GM19238 (cell line): ENCODE results near the gene OSBPL2.

ENCODE experiments used
- DNase-seq: peaks from one replicate; pipeline ENCODE4 v3.0.0; 2011; ENCODE audit warnings: low spot score; ENCODE audit not compliant: insufficient read length

The OSBPL2 gene

DNA sequence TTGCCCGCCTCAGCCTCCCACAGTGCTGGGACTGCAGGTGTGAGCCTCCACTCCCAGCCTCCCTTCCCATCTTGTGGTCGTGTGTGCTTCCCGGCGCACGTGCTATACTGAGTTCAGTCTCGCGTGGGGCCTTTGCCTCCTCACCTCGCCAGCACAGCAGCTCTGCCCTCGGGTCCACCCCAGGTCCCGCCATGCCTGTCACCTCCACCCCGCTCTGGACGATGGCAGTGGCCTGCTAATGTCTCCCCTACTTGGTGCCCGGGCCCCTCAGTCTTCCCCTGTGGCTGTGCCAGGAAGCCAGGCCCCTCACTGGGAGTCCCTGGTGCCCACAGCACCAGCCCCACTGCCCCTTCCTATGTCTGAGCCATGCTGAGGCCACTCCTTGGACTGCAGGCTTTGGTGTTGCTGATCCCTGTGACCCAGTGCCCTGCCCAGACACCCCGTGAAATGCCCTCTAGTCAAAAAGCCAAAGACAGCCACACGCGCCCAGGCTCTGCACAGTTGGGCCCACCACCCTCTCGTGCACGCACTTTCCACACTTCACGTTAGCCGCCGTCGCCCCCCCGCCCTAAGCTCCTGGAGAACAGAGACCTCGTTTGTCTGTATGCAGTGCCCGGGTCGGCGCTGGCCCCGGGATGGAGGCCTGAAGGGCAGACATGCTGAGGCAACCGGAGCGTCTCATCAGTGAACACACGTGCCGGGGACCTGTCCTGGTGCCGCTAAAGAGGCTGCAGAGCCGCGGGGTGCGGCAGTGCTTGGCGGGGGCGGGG, 32.5 kb upstream of the OSBPL2 start:
- DNase-seq = no peak

DNA sequence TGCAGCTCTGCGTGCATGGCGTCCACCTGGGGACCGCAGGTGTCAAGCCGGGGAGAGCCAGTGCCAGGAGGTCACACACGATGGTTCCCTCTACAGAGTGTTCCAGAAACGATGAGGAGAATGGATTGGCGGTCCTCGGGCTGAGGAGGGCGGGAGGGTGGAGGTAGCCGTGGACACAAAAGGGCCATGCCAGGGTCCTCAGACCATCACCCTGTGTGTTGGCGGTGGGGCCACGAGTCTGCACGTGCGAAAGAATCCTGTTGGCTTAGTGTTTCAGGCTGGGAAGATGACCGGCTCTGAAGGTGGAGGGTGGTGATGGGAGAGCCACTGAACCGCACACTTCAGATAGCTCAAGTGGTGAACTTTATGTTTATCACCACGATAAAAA, 31.9 kb upstream of the OSBPL2 start:
- no peak for DNase-seq

DNA sequence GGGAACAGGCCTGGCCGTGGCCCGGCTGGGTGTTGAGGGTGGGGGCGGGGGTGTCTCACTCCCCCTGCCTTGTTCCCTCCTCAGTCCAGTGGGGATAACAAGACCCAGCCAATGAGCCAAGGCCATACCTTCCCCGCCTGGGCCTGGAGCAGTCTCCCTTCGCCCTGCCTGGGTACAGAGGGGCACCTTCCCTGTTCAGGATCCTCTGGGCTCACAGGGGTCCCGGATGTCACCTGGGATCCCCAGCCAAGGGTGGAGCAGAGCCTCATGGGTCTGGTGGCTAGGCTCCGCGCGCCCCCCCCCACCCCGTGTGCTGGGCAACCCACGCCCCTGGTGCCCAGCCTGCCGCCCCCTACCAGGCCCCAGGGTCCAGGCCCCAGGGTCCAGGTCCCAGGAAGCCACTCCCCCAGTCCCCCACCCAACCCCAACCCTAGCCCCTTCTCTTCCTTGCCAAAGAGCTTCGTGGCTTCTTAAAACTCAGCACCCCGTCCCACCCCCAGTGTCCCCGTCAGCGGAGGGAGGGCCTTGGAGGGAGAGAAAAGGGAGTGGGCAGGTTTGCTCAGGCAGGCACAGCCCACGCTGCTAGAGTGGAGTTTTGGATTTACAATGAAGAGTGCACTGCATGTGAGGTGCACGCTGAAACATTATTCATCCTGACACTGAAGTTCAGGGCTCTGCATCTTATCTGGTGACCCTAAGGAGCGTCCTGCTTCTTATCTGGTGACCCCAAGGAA, 30.1 kb upstream of the OSBPL2 start:
- no peak for DNase-seq

- DNase-seq = no peak
Observed at GRCh38 chr20:62208795-62209755, 29.2 kb upstream of the OSBPL2 start.

GRCh38 chr20:62209850-62210495, 28.3 kb upstream of the OSBPL2 start:
- no peak for DNase-seq

DNA sequence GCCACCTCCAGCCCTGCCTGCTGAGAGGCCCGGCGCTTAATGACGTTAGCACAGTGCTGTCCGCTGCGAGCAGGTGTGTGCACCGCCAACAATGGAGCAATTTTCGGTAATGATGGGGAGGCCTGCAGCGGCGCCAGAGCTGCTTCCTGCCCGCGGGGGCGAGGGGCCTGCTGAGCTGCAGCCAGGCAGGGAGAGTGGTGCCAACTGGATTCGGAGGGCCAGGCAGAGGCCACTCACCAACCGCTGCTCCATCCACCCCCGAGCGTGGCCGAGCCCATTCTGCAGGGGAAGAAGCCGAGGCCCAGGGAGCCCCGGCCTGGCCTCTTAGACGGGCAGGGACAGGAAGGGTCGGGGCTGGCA, 27.8 kb upstream of the OSBPL2 start:
- no peak for DNase-seq

GRCh38 chr20:62211216-62211615, 27.1 kb upstream of the OSBPL2 start:
- DNase-seq = no peak

GRCh38 chr20:62211769-62212288, 26.5 kb upstream of the OSBPL2 start:
- no peak for DNase-seq

DNA sequence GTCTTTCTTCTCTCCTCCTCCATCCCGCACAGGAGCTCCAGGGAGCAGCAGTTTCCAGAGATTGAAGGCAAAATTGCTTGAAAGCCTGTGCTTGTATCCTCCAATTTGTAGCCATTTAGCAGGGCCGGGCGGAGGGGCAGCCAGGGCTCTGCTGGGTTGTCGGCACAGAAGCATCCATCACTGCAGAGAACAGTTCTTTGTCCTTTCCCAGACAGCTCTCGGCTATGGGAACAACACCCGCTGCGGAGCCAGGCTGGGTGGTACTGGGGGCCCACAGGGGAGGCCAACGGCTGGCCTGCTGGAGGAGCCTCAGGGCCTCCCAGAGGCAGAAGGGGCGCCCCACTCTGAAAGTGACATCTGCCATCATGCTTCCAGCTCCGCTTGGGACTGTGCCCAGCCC, 26.0 kb upstream of the OSBPL2 start:
- no peak for DNase-seq

- DNase-seq = no peak
Observed at GRCh38 chr20:62214067-62214466, 24.3 kb upstream of the OSBPL2 start.

DNA sequence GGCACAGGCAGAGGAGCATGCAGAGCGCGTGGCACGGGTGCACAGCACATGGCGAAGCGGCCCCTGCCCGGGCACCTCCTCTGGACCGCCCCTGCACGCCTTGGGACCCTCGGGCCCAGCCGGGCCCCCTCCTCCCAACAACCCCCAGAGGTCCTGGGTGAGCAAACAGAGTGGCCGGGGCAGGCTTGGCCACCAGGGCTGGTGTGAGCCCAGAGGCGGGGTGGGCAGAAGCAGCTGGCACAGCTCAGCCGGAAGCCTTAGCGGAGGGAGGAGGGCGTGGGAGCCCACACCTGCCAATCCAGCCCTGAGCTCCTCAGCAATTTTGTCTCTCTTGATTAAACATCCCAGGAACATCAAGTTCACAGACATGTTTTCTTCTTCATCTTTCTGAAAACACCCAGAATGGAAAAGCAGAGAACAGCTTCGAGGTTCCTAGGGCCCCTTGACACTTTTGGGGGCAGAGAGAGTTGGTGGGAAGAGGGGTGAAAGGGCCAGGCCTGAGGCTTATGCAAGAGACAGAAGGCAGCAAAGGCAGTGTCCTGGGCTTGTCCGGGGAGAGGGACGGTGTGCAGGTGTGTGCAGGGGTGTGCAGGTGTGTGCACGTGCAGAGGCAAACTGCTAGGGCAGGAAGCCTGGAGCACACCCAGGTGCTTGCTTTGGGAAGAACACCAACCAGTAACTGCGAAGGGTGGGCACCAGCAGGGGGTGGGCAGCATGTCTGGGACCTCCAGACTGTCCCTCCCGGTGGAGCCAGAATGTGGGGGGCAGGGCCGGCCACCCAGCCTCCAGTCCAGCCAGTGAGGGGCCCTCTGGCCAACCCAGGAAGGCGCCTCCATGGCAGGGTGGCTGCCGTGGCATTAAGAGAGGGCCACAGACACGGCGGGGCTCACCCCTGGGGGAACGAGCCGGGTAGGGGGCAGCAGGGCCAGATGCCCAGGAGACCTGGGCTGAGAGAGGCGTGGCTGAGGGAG, 23.0 kb upstream of the OSBPL2 start:
- DNase-seq = no peak

GRCh38 chr20:62215991-62216635, 22.2 kb upstream of the OSBPL2 start:
- no peak for DNase-seq

GRCh38 chr20:62216636-62217566, 21.4 kb upstream of the OSBPL2 start:
- no peak for DNase-seq

GRCh38 chr20:62217913-62218773, 20.2 kb upstream of the OSBPL2 start:
- no peak for DNase-seq

GRCh38 chr20:62219101-62219991, 19.0 kb upstream of the OSBPL2 start:
- no peak for DNase-seq

- peak; percentile 75 for DNase-seq
Observed at GRCh38 chr20:62219992-62220665, 18.2 kb upstream of the OSBPL2 start, which contains the start of gene HRH3. Gene HRH3 (minus strand): TSS chr20:62220278. CDS start chr20:62219970, 308 bp downstream.
